ENCODE measurements around the gene STX18. TPM values are rescaled to one million over a fixed set of nuclear protein-coding genes. Genes with fewer than 3 reads are reported as not detected.

Gene STX18
- total RNA-seq, 1 donor = 32.2 TPM

DNA sequence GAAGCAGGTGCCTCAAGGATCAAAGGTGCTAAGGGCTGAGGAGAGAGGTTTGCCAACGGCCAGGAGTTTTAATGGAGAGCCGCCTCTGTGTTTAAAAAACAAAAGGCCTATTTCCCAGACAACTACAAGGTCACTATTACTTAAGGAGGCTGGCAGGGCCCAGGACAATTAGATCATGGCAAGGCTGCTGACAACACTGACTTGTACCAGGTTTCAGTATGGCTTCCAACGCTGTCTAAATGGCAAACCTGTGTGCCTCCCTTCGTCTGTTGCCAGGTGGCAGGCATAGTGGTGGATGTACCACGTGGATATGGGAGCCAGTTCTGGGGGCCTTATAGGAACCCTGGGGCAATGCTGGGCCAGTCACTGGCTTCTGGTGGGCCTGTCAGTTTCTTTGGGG lies 114.0 kb downstream of the STX18 start:
- TF ChIP-seq, protein P1, sequence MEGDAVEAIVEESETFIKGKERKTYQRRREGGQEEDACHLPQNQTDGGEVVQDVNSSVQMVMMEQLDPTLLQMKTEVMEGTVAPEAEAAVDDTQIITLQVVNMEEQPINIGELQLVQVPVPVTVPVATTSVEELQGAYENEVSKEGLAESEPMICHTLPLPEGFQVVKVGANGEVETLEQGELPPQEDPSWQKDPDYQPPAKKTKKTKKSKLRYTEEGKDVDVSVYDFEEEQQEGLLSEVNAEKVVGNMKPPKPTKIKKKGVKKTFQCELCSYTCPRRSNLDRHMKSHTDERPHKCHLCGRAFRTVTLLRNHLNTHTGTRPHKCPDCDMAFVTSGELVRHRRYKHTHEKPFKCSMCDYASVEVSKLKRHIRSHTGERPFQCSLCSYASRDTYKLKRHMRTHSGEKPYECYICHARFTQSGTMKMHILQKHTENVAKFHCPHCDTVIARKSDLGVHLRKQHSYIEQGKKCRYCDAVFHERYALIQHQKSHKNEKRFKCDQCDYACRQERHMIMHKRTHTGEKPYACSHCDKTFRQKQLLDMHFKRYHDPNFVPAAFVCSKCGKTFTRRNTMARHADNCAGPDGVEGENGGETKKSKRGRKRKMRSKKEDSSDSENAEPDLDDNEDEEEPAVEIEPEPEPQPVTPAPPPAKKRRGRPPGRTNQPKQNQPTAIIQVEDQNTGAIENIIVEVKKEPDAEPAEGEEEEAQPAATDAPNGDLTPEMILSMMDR (IDR thresholded peaks at IDR 0.05; ENCODE audit: insufficient read depth, low read length) = no peak
- no peak for DNase-seq (ENCODE audit: low read depth)
- H3K4me3 ChIP-seq (ENCODE audit: low read depth, low read length) = no peak overlapping the region

DNA sequence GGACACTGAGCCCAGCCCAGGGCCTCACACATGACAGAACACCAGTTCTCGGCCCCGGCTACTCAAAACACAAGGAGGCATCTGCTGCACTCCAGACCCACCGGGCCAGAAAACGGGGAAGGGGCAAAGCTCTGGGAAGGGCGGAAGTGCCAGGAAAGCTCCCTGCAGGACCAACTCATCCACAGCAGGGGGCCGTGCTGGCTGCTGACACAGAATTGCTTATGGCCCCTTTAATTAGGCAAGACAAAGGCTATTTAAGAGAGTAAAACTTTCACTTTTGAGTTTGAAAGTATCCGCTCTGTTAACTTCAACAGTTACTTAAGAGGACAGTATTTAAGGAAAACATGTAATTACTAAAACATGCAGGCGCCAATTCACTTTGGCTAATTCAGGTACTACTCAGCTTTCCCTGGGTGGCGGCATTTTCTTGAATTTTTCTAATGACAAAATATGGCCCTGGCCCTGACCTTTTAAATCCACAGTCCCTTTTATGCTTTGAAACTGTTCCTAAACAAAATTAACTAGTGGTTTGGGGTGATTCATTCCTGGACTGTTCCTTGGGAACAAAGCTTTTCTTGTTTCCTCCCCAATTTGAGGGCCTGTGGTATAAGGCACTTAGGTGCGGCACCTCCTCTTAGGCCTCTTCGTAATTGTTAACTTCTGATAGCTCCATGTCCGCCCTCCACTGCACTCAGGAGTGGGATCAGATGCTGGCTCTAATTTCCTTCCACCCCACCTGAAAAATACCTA lies 114.6 kb downstream of the STX18 start:
- TF ChIP-seq, protein P1 (IDR thresholded peaks at IDR 0.05; ENCODE audit: insufficient read depth, low read length) = no peak
- no peak overlapping the region for H3K4me3 ChIP-seq (ENCODE audit: low read depth, low read length)
- DNase-seq (ENCODE audit: low read depth) = no peak

DNA sequence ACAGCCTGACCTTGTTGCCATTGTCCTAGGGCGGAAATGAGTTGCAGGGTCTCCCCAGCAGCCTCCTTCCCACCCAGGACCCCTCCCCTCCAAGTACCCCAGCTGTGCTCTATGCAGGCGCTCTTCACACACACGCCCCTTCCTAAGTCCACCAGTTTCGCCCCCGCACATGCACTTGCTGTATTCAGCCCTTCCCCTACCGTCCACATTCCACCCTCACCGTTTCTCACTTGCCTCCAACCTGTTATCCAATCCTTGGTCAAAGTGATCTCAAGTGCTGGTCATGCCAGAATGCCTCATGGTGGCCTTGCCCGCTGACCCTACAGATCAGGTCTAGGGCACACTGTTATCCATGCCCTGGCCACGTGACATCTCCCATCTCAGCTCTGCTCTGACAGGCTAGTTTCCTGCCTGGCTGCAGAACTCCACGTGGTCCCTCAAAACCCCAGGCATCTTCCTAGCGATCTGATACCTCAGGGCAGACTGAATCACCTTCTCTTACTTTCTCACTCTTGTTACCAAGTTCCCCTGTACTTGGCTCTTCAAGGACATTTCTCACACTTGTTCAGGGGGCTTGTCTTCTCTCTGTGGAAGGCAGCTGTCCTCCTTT lies 115.2 kb downstream of the STX18 start:
- TF ChIP-seq, protein P1 (IDR thresholded peaks at IDR 0.05; ENCODE audit: insufficient read depth, low read length) = no peak
- H3K4me3 ChIP-seq (ENCODE audit: low read depth, low read length) = no peak overlapping the region
- no peak for DNase-seq (ENCODE audit: low read depth)

DNA sequence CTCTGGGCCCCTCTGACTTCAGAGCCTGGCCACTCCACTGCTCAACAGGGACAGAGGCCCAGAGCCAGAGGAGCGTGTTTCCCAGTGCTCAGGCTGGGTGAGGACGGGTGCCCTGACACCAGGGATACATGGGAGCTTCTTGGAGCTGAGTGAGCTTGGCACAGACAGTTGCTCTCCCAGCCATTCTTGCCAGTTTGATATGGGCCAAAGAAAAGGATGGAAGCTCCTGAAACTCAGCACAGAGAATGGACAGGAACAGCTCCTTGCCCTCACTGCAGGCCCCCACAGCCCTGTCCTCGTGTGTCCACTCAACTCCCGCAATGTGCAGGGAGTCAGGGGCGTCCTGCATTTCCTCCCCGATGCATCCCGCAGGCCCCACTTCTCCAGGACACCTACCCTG lies 116.2 kb downstream of the STX18 start:
- H3K4me3 ChIP-seq (ENCODE audit: low read depth, low read length) = no peak overlapping the region
- DNase-seq (ENCODE audit: low read depth) = no peak
- TF ChIP-seq, protein P1 (IDR thresholded peaks at IDR 0.05; ENCODE audit: insufficient read depth, low read length) = no peak

DNA sequence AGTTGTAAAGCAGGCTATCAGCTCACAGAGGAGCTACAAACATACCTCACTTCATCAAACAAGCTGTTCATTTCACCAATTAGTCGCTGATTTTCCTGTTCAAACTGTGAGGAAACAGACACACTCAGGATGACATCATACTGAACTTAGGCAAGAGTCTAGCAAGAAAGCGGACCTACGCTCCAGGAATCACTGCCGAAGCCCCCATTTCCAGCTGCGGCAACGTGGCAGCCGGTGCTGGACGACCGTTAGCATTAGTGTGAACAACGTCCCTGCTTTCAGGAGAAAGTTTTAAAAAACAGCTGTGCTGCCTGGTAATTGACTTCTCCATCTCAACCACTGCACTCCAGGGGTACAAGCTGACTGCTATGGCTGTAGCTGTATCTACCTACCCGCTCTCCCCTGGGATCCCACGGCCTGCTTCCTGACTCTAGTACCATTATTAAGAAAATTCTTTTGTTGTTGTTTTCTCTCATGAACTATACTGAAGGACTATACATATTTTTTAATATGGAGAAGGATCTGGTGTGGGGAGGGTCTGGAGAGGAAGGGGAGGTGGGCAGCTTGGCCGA lies 116.6 kb downstream of the STX18 start:
- DNase-seq (ENCODE audit: low read depth) = no peak
- TF ChIP-seq, protein P1 (IDR thresholded peaks at IDR 0.05; ENCODE audit: insufficient read depth, low read length) = no peak

DNA sequence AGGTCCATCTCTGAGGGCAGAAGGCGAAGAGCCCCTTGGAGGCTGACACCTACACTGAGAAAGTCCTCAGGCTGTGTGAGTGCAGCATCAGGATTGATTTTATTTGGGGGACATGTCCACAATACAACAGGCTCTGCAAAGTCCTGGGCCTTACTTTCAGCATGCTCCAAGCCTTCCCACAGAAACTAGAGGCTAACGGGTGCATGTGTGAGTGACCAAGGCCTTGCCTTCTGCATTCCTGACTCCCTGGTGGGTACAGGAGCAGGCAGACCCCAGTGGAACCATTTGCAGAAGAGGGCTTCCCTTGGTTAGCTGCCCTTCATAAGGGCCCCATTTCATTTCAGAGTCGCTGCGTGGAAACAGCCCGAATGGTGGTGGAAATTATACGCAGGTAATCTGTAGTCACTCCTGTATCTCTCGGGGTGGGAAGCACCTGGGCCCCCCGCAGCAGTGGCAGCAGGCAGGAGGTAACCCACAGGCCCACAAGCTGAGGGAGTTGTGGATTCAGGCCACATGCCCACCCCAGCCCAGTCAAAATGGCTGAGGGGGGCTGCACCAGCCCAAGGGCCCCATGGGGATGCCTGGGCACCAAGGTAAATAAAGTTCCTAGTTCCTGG lies 117.2 kb downstream of the STX18 start:
- H3K4me3 ChIP-seq (ENCODE audit: low read depth, low read length) = no peak overlapping the region
- TF ChIP-seq, protein P1 (IDR thresholded peaks at IDR 0.05; ENCODE audit: insufficient read depth, low read length) = no peak
- no peak for DNase-seq (ENCODE audit: low read depth)

More for the DNA sequence above, 116.6 kb downstream of the STX18 start:
- no peak overlapping the region for H3K4me3 ChIP-seq (ENCODE audit: low read depth, low read length)
